A549 (cell line): Measurements from ENCODE around the gene PCCB. TPM values are rescaled to one million over a fixed set of nuclear protein-coding genes. Genes with fewer than 3 reads are reported as not detected.

Source experiments
- ATAC-seq, 2 experiments: fragments of 200-7000 bp in 1 of 2; fragments of >200 bp in 1 of 2; cut with Nextera tagmentation in 1 of 2; cut with Tn5 transposase in 1 of 2; 3 replicates each; pipeline versions ENCODE4 v1.8.0 to v1.9.1; 2018 to 2020; ENCODE audit warnings: mild to moderate bottlenecking in 1 of 2, moderate library complexity in 1 of 2
- CTCF ChIA-PET: fragments of 300-600 bp; sonication (Branson Sonifier 250); formaldehyde crosslinking; extraction: SDS; loops from one replicate; lab custom pipeline; 2021; ENCODE audit warnings: antibody characterized with exemption, inconsistent platforms; lab: Yijun Ruan, JAX
- POLR2A ChIA-PET: fragments of 350-600 bp; formaldehyde crosslinking; extraction: SDS; loops from one replicate; lab custom pipeline; 2021; ENCODE audit warnings: antibody characterized with exemption, inconsistent platforms; lab: Yijun Ruan, JAX
- DNase-seq, 2 experiments: peaks; one replicate each; pipeline versions ENCODE4 v3.0.0 to v3.0.0-alpha.2; 2011 to 2016; ENCODE audit warnings: low read depth in 1 of 2, low spot score in 1 of 2
- FAIRE-seq: peaks from 2 replicates; lab custom pipeline; 2011; peaks lifted over from hg19 to GRCh38; lab: Jason Lieb, UNC
- H3K27ac ChIP-seq, 2 experiments: fragments of >200 bp; sonication (Bioruptor Twin); formaldehyde crosslinking; 3 replicates each; pipeline ENCODE4 v1.5.1; 2016 to 2017
- H3K4me1 ChIP-seq: fragments of >200 bp; sonication (Bioruptor Twin); formaldehyde crosslinking; 3 replicates; pipeline ENCODE4 v1.6.1; 2016
- H3K4me2 ChIP-seq: fragments of >200 bp; sonication (Bioruptor Twin); formaldehyde crosslinking; 3 replicates; pipeline ENCODE4 v1.6.1; 2016
- H3K4me3 ChIP-seq: fragments of >200 bp; sonication (Bioruptor Twin); formaldehyde crosslinking; 3 replicates; pipeline ENCODE4 v1.5.1; 2016
- H3K9me3 ChIP-seq: fragments of >200 bp; sonication (Bioruptor Twin); formaldehyde crosslinking; 3 replicates; pipeline ENCODE4 v1.6.1; 2016
- BHLHE40 ChIP-seq: IDR thresholded peaks from 2 replicates; pipeline ENCODE4 v1.6.1; 2012; ENCODE audit warnings: low read depth, low read length, inconsistent platforms
- CBX8 ChIP-seq: fragments of 200-600 bp; sonication (generic); IDR thresholded peaks from 2 replicates; pipeline ENCODE4 v1.6.1; 2016
- CEBPB ChIP-seq, 2 experiments: fragments of >200 bp in 1 of 2; sonication (Bioruptor Twin) in 1 of 2; formaldehyde crosslinking in 1 of 2; IDR thresholded peaks; 2 replicates each; pipeline ENCODE4 v1.6.1; 2012 to 2016
- CHD2 ChIP-seq: fragments of 150-350 bp; IDR thresholded peaks from 2 replicates; pipeline ENCODE4 v1.6.1; 2014; ENCODE audit warnings: low read length; ENCODE audit not compliant: partially characterized antibody
- ESRRA ChIP-seq: fragments of 150-350 bp; IDR thresholded peaks from 2 replicates; pipeline ENCODE4 v1.6.1; 2014; ENCODE audit warnings: mild to moderate bottlenecking, low read length, borderline replicate concordance
- FOSB ChIP-seq: fragments of 250-450 bp; sonication (Bioruptor Pico); IDR thresholded peaks from 2 replicates; pipeline ENCODE4 v1.5.0; 2020; ENCODE audit warnings: mild to moderate bottlenecking, moderate library complexity
- FOXS1 ChIP-seq: fragments of 250-450 bp; sonication (Bioruptor Pico); IDR thresholded peaks from 2 replicates; pipeline ENCODE4 v1.5.0; 2020; ENCODE audit warnings: mild to moderate bottlenecking, moderate library complexity
- GATA3 ChIP-seq: IDR thresholded peaks from 2 replicates; pipeline ENCODE4 v1.6.1; 2012; ENCODE audit warnings: borderline replicate concordance
- HDAC2 ChIP-seq: fragments of 200-600 bp; sonication (generic); IDR thresholded peaks from 2 replicates; pipeline ENCODE4 v1.6.1; 2016
- HEYL ChIP-seq: fragments of 250-450 bp; sonication (Bioruptor Pico); IDR thresholded peaks from 2 replicates; pipeline ENCODE4 v1.8.0; 2021; ENCODE audit warnings: mild to moderate bottlenecking, moderate library complexity
- HOXA7 ChIP-seq: fragments of 250-450 bp; sonication (Bioruptor Pico); IDR thresholded peaks from 2 replicates; pipeline ENCODE4 v1.5.0; 2020; ENCODE audit warnings: mild to moderate bottlenecking, moderate library complexity
- HOXB13 ChIP-seq: fragments of 250-450 bp; sonication (Bioruptor Pico); IDR thresholded peaks from 2 replicates; pipeline ENCODE4 v1.5.0; 2020; ENCODE audit warnings: low read depth, mild to moderate bottlenecking, moderate library complexity
- HOXB5 ChIP-seq: fragments of 250-450 bp; sonication (Bioruptor Pico); IDR thresholded peaks from 2 replicates; pipeline ENCODE4 v1.5.0; 2020; ENCODE audit warnings: mild to moderate bottlenecking, moderate library complexity
- JUN ChIP-seq, 2 experiments: fragments of >200 bp; sonication (Bioruptor Twin); formaldehyde crosslinking; IDR thresholded peaks; 2 replicates in 1 of 2; 3 replicates in 1 of 2; pipeline ENCODE4 v1.6.1; 2016 to 2017
- KDM5A ChIP-seq: fragments of 200-600 bp; sonication (generic); IDR thresholded peaks from 2 replicates; pipeline ENCODE4 v1.6.1; 2016; ENCODE audit warnings: antibody characterized with exemption, mild to moderate bottlenecking
- MYC ChIP-seq: IDR thresholded peaks from 2 replicates; pipeline ENCODE4 v1.6.1; 2012; ENCODE audit warnings: mild to moderate bottlenecking, inconsistent platforms, low read length, improper control_type of control experiment, borderline replicate concordance
- NFE2L2 ChIP-seq: fragments of 150-350 bp; conservative IDR thresholded peaks from 2 replicates; pipeline ENCODE4 v1.6.1; 2014; ENCODE audit warnings: low read length
- NPAS2 ChIP-seq: fragments of 250-450 bp; sonication (Bioruptor Pico); IDR thresholded peaks from 2 replicates; pipeline ENCODE4 v1.8.0; 2022; ENCODE audit warnings: mild to moderate bottlenecking, moderate library complexity, borderline replicate concordance
- NR3C1 ChIP-seq: fragments of >200 bp; sonication (Bioruptor Twin); formaldehyde crosslinking; IDR thresholded peaks from 3 replicates; pipeline ENCODE4 v1.6.1; 2017
- RARB ChIP-seq: fragments of 250-450 bp; sonication (Bioruptor Pico); IDR thresholded peaks from 2 replicates; pipeline ENCODE4 v1.8.0; 2021; ENCODE audit warnings: mild to moderate bottlenecking, moderate library complexity
- RCOR1 ChIP-seq: fragments of 150-350 bp; IDR thresholded peaks from 2 replicates; pipeline ENCODE4 v1.6.1; 2014; ENCODE audit warnings: antibody characterized with exemption, low read length, low read depth
- RFX5 ChIP-seq: fragments of 450-650 bp; IDR thresholded peaks from 2 replicates; pipeline ENCODE4 v1.7.1; 2014; ENCODE audit warnings: antibody characterized with exemption, mild to moderate bottlenecking, moderate library complexity
- RNF2 ChIP-seq: fragments of 200-600 bp; sonication (generic); IDR thresholded peaks from 2 replicates; pipeline ENCODE4 v1.6.1; 2016; ENCODE audit warnings: low read depth, mild to moderate bottlenecking, antibody characterized with exemption, moderate library complexity, borderline replicate concordance
- SMC3 ChIP-seq: fragments of >200 bp; sonication (Bioruptor Twin); formaldehyde crosslinking; IDR thresholded peaks from 3 replicates; pipeline ENCODE4 v1.6.1; 2018; ENCODE audit warnings: inconsistent platforms
- SREBF2 ChIP-seq: fragments of 450-650 bp; IDR thresholded peaks from 2 replicates; pipeline ENCODE4 v1.6.1; 2014; ENCODE audit warnings: mild to moderate bottlenecking, moderate library complexity
- TFCP2L1 ChIP-seq: fragments of 250-450 bp; sonication (Bioruptor Pico); IDR thresholded peaks from 2 replicates; pipeline ENCODE4 v1.5.0; 2021; ENCODE audit warnings: mild to moderate bottlenecking
- ZC3H11A ChIP-seq: fragments of 450-650 bp; IDR thresholded peaks from 2 replicates; pipeline ENCODE4 v1.6.1; 2014; ENCODE audit warnings: antibody characterized with exemption, mild to moderate bottlenecking
- WGBS: methylation state at CpG from one replicate; pipeline ENCODE4 v1.1.6; 2017; ENCODE audit errors: missing lambda C conversion rate; 5-methylcytosine and 5-hydroxymethylcytosine counted together
- polyA plus RNA-seq, 4 experiments: library from polyadenylated mRNA; depleted of rRNA in 3 of 4; stranded (reverse); fragments of >200 nt; fragmentation: RNase III in 1 of 4; extraction: RNeasy Plus Mini Kit Qiagen cat#74134 plus additional on column Dnase treatment in 1 of 4; gene quantifications; 2 replicates in 3 of 4; 3 replicates in 1 of 4; pipeline ENCODE4 v1.2.3, GENCODE V29; 2011 to 2017
- TF ChIP-seq, protein P1 (sequence below): IDR thresholded peaks from 2 replicates; pipeline ENCODE4 v1.6.1; 2012
- TF ChIP-seq, protein P2 (sequence below): fragments of >200 bp; sonication (Bioruptor Twin); formaldehyde crosslinking; IDR thresholded peaks from 2 replicates; pipeline ENCODE4 v1.6.1; 2016
- TF ChIP-seq, protein P3 (sequence below): fragments of 250-450 bp; sonication (Bioruptor Pico); IDR thresholded peaks from 2 replicates; pipeline ENCODE4 v1.5.0; 2020; ENCODE audit warnings: low read depth, mild to moderate bottlenecking, moderate library complexity

PCCB gene
- polyA plus RNA-seq, 2 of the 4 experiments (the other 2 are of a cell fraction) = 31.7 to 65.5 TPM

DNA sequence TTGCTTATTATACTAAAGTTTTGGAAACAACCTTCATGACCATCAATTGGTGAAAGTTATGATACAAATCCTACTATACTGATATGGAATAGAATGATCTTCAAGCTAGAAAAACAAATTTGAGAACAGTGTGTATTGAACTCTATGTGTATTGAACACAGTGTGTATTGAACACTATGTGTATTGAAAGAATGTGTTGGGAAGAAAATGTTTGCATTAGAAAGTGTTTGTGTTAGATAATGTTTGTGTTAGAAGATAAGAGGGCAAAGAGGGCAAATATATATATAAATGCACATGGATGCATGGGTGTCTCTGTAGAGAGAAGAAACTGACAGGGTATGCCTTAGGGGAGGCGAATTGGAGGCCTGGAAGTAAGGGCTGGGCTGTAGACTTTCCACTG lies 42.4 kb downstream of the PCCB start:
- DNase-seq (no peak), ATAC-seq (no peak), FAIRE-seq (no peak)
- no peak overlapping the region for H3K4me3 ChIP-seq
- no peak overlapping the region for H3K4me2 ChIP-seq
- WGBS = 87% methylated on average over 1 of the region's 1 CpG
- no peaks in the 10 kb centered on the region for H3K4me1 ChIP-seq
- no peaks in the 10 kb centered on the region for H3K9me3 ChIP-seq
- ChIA-PET POLR2A (no interaction called here), CTCF (no interaction called here)
- no peak overlapping the region for H3K27ac ChIP-seq
- TF ChIP-seq ESRRA (no peak), HEYL (no peak), TFCP2L1 (CRISPR knock-in tag) (no peak), FOSB (no peak), RFX5 (no peak), MYC (no peak), BHLHE40 (no peak), RARB (CRISPR knock-in tag) (no peak), NPAS2 (CRISPR knock-in tag) (no peak), FOXS1 (CRISPR knock-in tag) (no peak), CEBPB (IDR thresholded peaks at IDR 0.05) (no peak), RCOR1 (no peak), GATA3 (no peak), KDM5A (no peak), NFE2L2 (no peak), NR3C1 (no peak), HDAC2 (no peak)
- TF ChIP-seq, protein P1, sequence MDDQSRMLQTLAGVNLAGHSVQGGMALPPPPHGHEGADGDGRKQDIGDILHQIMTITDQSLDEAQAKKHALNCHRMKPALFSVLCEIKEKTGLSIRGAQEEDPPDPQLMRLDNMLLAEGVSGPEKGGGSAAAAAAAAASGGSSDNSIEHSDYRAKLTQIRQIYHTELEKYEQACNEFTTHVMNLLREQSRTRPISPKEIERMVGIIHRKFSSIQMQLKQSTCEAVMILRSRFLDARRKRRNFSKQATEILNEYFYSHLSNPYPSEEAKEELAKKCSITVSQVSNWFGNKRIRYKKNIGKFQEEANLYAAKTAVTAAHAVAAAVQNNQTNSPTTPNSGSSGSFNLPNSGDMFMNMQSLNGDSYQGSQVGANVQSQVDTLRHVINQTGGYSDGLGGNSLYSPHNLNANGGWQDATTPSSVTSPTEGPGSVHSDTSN = no peak

DNA sequence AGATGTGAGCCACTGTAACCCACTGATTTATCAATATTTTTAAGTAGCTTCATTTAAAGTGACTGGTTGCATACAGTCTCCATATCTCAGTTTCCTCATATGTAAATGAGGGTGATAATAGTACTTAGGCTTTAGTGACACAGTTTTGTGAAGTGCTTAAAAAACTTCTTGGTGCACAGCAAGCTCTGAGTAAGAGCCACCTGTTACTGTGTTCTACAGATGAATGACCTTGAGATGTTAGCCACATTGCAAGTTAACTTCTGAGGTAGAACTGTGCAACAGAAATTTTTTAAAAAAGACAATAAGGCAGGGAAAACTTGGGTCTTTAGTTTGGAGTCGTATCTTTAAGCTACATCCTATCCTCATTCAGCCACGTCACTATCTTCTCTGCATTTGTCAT lies 43.1 kb downstream of the PCCB start:
- CTCF ChIA-PET = no interaction called here
- no peak overlapping the region for H3K27ac ChIP-seq
- WGBS = 97% methylated on average over 2 of the region's 2 CpGs
- H3K4me3 ChIP-seq = no peak overlapping the region
- TF ChIP-seq HOXB13 (CRISPR knock-in tag) (no peak), JUN (IDR thresholded peaks at IDR 0.05) (no peak), HOXB5 (CRISPR knock-in tag) (no peak), SREBF2 (no peak), HOXA7 (no peak), ZC3H11A (no peak), RNF2 (no peak), CBX8 (no peak), CHD2 (no peak), SMC3 (no peak)
- TF ChIP-seq, protein P2, sequence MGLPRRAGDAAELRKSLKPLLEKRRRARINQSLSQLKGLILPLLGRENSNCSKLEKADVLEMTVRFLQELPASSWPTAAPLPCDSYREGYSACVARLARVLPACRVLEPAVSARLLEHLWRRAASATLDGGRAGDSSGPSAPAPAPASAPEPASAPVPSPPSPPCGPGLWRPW = no peak
- TF ChIP-seq, protein P3, sequence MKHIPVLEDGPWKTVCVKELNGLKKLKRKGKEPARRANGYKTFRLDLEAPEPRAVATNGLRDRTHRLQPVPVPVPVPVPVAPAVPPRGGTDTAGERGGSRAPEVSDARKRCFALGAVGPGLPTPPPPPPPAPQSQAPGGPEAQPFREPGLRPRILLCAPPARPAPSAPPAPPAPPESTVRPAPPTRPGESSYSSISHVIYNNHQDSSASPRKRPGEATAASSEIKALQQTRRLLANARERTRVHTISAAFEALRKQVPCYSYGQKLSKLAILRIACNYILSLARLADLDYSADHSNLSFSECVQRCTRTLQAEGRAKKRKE (CRISPR knock-in tag) = no peak
- TF ChIP-seq, all 56 proteins: peak for 0
- no peak for FAIRE-seq
- POLR2A ChIA-PET = no interaction called here
- Histone ChIP-seq H3K4me1 (no peaks in the 10 kb centered on the region), H3K9me3 (no peaks in the 10 kb centered on the region), H3K4me2 (no peak overlapping the region)
- ATAC-seq = no peak
- no peak for DNase-seq
